ENCODE data around the gene CDK2AP2. TPM values are rescaled to one million over a fixed set of nuclear protein-coding genes. Genes with fewer than 3 reads are reported as not detected.

Gene CDK2AP2
- total RNA-seq, 2 donors from 2014 or later: 57.1 to 91.9 TPM

DNA sequence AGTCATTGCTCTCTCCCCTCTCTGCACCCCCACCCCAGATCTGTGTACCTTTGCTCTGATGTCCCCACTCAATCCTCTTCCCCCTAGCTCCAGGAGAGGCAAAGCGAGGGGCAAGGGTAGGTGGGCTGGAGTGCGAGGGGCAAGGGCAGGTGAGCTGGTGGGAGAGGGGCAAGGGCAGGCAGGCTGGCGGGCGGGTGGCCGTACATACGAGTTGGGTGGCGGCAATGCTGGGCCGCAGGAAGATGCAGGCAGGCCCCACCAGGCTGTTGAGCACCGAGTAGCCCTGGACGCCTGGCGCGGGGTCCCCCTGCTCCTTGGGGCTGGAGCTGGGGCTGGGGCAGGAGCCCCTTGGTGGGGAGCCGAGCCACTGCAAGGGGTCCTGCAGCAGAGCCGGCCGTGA is 14.4 kb upstream of the CDK2AP2 start:
- WGBS: 88% methylated on average over 11 of the region's 15 CpGs
- intact Hi-C loops (cut with DNase I): no loop called here
- TF ChIP-seq, protein P1, sequence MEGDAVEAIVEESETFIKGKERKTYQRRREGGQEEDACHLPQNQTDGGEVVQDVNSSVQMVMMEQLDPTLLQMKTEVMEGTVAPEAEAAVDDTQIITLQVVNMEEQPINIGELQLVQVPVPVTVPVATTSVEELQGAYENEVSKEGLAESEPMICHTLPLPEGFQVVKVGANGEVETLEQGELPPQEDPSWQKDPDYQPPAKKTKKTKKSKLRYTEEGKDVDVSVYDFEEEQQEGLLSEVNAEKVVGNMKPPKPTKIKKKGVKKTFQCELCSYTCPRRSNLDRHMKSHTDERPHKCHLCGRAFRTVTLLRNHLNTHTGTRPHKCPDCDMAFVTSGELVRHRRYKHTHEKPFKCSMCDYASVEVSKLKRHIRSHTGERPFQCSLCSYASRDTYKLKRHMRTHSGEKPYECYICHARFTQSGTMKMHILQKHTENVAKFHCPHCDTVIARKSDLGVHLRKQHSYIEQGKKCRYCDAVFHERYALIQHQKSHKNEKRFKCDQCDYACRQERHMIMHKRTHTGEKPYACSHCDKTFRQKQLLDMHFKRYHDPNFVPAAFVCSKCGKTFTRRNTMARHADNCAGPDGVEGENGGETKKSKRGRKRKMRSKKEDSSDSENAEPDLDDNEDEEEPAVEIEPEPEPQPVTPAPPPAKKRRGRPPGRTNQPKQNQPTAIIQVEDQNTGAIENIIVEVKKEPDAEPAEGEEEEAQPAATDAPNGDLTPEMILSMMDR (IDR thresholded peaks at IDR 0.05): no peak
- TF ChIP-seq POLR2A (IDR thresholded peaks at IDR 0.05): no peak
- TF ChIP-seq POLR2AphosphoS5 (IDR thresholded peaks at IDR 0.05): no peak
- Histone ChIP-seq H3K27me3 (replicated peaks; ENCODE audit: insufficient read depth) (no peaks in the 10 kb centered on the region), H3K4me1 (replicated peaks) (no peaks in the 10 kb centered on the region), H3K27ac (no peak overlapping the region), H3K9me3 (no peaks in the 10 kb centered on the region), H3K4me3 (no peak overlapping the region), H3K36me3 (no peaks in the 10 kb centered on the region)
- no peak for DNase-seq (ENCODE audit: low spot score)

DNA sequence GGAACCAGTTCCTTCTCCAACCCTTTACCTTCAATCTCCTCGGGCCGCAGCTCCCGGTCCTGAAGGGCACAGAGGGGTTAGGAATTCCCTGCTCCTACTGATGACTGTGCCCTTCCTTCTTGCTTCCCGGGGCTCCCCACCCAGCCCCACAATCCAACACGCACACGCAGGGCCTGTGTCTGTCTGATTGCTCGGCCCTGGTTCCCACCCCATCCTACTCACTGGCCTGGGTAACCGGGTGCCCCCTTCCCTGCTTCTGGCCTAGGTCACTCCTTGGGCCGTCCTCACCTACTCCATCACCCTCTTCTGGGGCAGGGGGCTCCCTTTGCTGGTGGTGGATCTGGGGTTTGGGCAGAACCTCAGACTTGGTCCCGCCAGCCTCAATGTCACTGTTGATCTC is 14.0 kb upstream of the CDK2AP2 start:
- Histone ChIP-seq H3K27me3 (replicated peaks; ENCODE audit: insufficient read depth) (no peaks in the 10 kb centered on the region), H3K4me3 (no peak overlapping the region), H3K9me3 (no peaks in the 10 kb centered on the region), H3K36me3 (no peaks in the 10 kb centered on the region), H3K4me1 (replicated peaks) (no peaks in the 10 kb centered on the region), H3K27ac (no peak overlapping the region)
- WGBS: 81% methylated on average over 10 of the region's 10 CpGs
- intact Hi-C loops (cut with DNase I): no loop called here
- no peak for TF ChIP-seq POLR2AphosphoS5 (IDR thresholded peaks at IDR 0.05)
- no peak for TF ChIP-seq POLR2A (IDR thresholded peaks at IDR 0.05)
- TF ChIP-seq, protein P1 (IDR thresholded peaks at IDR 0.05): no peak
- no peak for DNase-seq (ENCODE audit: low spot score)

DNA sequence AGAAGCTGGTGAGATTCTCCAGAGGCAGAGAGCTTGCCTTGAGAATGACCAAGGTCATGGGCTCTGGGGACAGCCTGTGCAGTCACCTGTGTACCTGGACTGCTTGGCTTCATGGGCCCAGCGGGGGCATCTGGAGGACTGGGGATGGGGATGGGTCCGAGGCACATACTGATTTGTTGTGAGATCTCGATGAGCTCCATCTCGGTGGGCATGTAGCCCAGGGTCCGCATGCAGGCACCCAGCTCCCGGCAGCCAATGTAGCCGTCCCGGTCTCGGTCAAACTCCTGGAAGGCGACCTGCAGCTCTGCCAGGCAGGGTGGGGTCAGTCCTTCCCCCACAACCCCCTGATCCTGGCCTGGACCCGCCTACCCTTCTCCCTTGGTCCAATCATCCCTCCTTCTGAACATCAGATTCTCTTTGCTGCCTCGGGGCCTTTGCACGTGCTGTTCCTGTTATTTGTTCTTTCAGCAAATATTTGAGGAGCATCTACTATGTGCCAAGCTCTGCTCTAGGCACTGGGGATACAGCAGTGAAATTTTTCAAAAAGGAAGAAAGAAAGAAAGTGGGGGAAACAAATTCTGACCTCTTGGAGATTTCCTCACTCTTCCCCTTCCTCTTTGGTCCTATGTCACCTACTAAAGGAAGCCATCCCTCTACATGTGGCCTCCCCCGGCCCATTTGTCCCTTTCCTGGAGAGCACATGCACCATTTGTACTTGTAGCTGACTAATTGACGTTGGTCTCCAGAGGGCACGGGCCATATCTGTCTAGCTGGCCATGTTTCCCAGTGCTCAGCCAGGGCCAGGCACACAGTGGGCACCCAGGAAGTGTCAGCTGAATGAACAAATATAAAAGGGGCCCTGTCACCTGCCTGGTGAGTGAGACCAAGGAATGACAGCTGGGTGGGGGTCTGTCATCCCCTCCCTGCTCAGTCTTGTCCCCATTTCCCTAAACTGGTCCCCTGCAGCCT is 13.2 kb upstream of the CDK2AP2 start:
- WGBS: 83% methylated on average over 11 of the region's 16 CpGs
- no peaks in the 10 kb centered on the region for H3K4me1 ChIP-seq (replicated peaks)
- intact Hi-C loops (cut with DNase I): no loop called here
- no peak overlapping the region for H3K4me3 ChIP-seq
- H3K27me3 ChIP-seq (replicated peaks; ENCODE audit: insufficient read depth): no peaks in the 10 kb centered on the region
- TF ChIP-seq POLR2AphosphoS5 (IDR thresholded peaks at IDR 0.05) (no peak), POLR2A (IDR thresholded peaks at IDR 0.05) (no peak)
- TF ChIP-seq, protein P1 (IDR thresholded peaks at IDR 0.05): no peak
- no peak for DNase-seq (ENCODE audit: low spot score)
- H3K9me3 ChIP-seq: no peaks in the 10 kb centered on the region
- H3K27ac ChIP-seq: no peak overlapping the region
- no peaks in the 10 kb centered on the region for H3K36me3 ChIP-seq

DNA sequence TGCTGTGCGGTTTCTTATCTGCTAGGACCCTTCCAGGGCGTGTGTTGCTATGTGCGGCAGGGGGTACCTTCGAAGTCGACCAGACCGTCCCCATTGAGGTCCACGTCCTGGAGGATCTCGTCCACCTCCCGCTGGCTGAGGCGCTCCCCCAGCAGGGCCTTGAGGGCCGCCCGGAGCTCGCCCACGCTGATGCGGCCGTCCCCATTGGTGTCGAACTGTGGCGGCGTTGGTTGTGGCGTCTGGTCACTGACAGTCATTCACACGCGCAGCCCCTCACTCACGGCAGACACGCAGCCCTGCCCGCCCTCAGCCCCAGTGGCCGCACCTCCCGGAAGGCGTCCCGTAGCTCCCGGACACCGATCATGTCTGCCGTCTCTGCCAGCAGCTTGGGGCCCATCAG is 11.8 kb upstream of the CDK2AP2 start:
- DNase-seq (ENCODE audit: low spot score): no peak
- H3K27ac ChIP-seq: no peak overlapping the region
- no peak for TF ChIP-seq POLR2A (IDR thresholded peaks at IDR 0.05)
- TF ChIP-seq, protein P1 (IDR thresholded peaks at IDR 0.05): no peak
- no peak for TF ChIP-seq POLR2AphosphoS5 (IDR thresholded peaks at IDR 0.05)
- 90% methylated on average over 32 of the region's 32 CpGs for WGBS
- H3K4me1 ChIP-seq (replicated peaks): no peaks in the 10 kb centered on the region
- no peaks in the 10 kb centered on the region for H3K9me3 ChIP-seq
- H3K4me3 ChIP-seq: no peak overlapping the region
- H3K27me3 ChIP-seq (replicated peaks; ENCODE audit: insufficient read depth): no peaks in the 10 kb centered on the region
- no peaks in the 10 kb centered on the region for H3K36me3 ChIP-seq
- intact Hi-C loops (cut with DNase I): no loop called here

Measured in prostate gland (tissue), 2 donors.